HG03045 (cell line): Measurements from ENCODE around the gene SDS.

Experiments
- ATAC-seq: cut with Tn5 transposase; IDR thresholded peaks from one replicate; pipeline ENCODE4 v1.9.1; 2021; ENCODE audit warnings: mild to moderate bottlenecking, moderate library complexity; ENCODE audit not compliant: unreplicated experiment

The SDS gene, protein sequence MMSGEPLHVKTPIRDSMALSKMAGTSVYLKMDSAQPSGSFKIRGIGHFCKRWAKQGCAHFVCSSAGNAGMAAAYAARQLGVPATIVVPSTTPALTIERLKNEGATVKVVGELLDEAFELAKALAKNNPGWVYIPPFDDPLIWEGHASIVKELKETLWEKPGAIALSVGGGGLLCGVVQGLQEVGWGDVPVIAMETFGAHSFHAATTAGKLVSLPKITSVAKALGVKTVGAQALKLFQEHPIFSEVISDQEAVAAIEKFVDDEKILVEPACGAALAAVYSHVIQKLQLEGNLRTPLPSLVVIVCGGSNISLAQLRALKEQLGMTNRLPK

GRCh38 chr12:113403435-113404415 lies at the start of gene SDS:
TSS of gene SDS (minus strand) at chr12:113403887. CDS start at chr12:113399708, 4,179 bp downstream.
- ATAC-seq = no peak

GRCh38 chr12:113453330-113453729 lies 49.6 kb upstream of the SDS start:
- ATAC-seq = no peak

- no peak for ATAC-seq
Measured at GRCh38 chr12:113452458-113452857, 48.8 kb upstream of the SDS start.

DNA sequence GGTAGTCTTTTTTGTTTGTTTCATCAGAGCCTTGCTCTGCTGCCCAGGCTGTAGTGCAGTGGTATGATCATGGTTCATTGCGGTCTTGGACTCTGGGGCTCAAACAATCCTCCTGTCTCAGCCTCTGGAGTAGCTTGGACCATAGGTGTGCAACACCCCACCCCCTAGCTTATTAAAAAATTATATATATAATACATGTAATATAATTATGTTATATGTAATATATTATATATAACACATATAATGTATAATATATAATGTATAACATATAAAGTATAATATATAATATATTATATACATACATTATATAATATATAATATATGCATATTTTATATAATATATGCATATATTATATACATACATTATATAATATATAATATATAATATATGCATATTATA lies 46.2 kb upstream of the SDS start:
- no peak for ATAC-seq

DNA sequence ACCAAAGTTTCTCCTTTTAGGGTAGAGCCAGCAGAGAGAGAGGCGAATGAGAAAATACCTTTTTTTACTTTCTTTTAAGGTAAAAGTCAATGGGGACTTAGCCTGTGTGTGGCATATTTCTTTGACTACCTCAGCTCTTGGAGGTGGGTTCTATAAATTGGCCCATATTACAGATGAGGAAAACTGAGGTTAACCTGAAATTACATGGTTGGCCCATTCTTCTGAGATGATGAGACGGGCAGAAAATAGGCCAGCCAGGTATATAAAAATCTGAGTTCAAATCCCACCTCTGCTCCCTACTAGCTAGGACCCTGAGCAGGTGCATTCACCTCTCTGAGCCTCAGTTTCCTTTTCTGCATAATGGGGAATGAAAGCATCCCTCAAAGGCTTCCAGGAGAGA lies 45.6 kb upstream of the SDS start:
- ATAC-seq = no peak

DNA sequence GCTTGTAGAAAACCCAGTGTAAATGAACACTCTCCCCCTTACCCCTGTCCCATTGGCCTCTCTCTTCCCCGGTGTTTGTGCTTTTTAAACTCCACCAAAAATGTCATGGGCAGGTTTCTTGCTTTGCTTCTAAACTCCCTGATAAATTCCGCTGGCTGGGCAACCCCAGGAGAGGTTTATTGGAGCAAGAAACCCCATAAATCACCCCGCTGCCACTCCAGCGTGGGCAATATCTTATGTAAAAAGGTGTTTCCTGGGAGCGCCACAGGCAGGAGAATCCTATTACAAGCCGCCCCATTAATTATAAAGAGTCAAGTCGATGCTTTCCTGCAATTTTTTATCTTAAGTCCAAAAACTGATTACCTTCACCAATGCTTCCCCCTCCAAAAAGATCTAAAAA lies 45.2 kb upstream of the SDS start:
- ATAC-seq = no peak

DNA sequence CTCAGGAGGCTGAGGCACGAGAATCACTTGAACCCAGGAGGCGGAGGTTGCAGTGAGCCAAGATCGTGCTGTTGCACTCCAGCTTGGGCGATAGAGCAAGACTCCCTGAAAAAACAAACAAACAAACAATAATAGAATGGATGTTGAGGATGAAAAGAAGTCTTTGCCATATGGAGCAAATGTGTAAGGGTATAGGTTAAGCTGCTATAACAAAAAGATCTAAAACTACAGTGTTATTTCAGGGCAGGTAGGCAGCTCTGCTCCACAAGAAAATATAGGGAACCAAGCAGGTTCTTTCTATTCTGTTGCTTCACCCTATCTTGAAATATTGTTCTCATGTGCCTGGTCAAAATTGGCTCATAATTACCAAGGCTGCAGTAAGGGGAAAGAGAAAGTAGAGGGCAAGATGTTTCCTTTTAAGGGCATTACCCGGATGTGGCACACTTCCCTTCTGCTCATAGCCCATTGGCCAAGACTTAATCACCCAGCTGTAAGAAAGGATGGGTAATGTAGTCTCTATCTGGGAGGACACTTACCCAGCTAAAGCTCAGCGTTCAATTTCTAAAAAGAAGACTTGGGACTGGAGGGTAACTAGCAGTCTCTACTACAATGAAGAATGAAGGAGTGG lies 42.0 kb upstream of the SDS start:
- no peak for ATAC-seq

DNA sequence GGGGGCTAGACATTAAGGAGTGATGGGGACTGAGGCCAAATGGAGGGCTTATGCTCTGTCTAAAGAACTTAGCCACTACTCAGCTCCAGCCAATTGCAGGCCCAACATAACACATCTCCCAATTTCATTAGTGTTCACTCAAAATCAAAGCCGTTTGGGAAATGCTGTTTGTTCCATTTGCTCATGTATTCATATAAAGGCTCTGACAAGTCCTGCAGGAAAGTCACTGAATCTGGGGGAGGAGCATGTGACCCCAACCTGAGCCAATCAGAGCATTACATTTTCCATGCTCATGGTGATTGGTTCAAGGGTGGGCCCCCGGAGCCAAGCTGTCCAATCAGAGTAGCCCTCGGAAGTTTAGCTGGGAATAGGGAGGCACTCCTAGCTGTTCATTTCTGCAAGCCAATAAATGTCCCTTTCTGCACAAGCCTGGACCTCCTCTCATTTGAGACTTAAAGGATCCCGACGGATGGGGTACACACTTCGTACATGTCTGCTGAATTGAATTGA lies 39.4 kb upstream of the SDS start:
- ATAC-seq = no peak

GRCh38 chr12:113440947-113441782 lies 37.5 kb upstream of the SDS start:
- no peak for ATAC-seq

DNA sequence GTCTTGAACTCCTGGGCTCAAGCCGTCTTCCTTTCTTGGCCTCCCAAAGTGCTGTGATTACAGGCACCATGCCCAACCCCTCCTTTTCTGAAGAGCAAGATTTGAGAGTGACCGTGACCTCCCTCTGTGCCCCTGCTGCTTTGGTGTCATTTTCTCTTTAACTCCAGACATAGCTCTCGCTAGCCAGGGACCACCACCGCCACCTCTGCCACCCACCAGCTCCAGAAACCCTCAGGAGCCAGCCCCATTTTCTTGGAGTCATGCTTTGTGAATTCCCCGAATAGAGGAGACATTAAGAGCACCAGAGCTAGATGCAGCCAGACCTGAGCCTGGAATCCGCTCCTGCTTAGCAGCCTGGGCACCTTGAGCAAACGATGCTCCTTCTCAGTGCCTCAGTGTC lies 36.6 kb upstream of the SDS start:
- ATAC-seq = no peak

DNA sequence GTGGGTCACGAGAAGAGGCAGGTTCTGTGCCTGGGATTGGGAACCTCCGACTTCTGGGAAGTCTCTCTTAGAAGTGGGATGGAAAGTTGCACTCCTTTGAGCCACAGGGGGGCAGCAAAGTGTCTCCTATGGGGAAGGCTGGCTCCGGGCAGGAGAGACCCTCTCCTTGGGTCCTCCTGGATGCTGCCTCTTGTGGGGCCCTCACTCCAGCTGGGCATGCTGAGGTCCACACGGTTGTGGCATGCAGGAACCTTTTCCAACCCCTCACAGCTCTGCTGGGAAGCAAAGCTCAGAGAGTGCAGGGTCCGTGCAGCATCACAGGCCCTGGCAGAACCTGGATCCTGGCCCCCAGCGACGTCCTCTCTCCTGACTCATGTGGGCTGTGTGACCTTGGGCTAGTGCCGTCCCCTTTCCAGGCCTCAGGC lies 35.9 kb upstream of the SDS start:
- ATAC-seq = no peak

DNA sequence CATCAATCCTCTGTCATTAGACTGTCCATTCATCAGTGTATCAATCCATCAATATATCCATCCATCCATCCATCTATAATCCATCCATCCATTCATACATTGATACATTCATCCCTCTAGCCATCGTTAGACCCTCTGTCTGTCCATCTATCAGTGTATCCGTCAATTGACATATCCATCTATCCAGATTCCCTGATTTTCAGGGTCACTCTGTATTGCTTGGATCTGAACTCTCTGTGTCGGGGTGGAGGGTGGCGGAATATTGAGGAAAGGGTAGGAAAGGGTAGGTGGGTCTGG lies 35.6 kb upstream of the SDS start:
- no peak for ATAC-seq

GRCh38 chr12:113438523-113439300 lies 35.0 kb upstream of the SDS start:
- no peak for ATAC-seq

DNA sequence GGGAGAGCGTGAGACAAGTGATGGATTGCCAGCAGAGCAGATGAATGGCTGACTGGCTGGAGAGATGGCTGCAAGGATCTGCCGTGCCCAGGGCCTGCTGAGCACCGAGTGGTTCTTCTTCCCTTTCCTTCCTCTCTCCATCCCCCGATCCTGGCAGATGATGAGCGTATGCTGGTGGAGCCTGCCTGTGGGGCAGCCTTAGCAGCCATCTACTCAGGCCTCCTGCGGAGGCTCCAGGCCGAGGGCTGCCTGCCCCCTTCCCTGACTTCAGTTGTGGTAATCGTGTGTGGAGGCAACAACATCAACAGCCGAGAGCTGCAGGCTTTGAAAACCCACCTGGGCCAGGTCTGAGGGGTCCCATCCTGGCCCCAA lies 34.0 kb upstream of the SDS start:
- ATAC-seq = no peak

DNA sequence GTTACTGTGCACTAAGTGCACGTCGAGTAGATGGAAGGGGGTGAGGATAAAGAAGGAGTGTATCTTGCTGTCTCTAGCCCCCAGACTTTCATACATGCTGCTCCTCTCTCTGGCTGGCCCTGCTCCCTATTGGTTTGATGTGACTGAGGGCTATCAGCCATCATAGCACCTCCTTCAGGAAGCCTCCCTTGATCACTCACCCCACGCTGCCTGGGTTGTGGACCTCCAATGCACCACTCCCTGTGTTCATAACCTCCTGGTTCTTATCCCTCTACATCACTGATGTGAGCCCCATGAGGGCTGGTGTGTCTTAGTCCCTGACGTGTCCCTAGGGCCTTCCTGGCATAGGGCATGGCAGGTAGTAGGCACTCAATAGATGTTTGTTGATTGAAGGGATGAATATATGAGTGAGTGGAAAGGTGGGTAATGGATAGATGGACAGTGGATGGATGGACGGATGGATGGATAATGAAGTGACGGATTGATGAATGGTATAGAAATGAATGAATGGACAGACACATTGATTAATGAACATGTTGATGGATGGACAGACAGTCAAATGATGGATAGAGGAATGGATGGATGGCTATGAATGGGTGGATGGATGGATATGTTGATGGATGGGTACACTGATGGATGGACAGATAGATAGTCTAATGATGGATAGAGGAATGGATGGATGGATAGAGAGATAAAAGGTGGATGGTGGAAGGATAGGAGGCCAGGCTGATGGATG lies 33.5 kb upstream of the SDS start:
- ATAC-seq = no peak

DNA sequence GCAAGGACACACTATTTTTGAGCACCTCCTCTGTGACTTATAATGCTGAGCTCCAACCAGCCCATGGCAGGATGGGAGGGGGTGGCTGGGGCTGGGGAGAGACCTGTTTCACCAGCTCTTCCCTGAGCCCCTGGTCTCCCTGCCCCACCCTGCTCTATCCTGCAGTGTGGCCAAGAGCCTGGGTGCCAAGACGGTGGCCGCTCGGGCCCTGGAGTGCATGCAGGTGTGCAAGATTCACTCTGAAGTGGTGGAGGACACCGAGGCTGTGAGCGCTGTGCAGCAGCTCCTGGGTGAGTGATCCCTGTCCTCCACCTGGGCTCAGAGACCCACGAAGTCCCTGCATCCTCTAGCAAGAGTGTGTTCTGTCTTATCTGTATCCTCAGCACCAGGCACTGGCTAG lies 32.9 kb upstream of the SDS start:
- ATAC-seq = no peak

DNA sequence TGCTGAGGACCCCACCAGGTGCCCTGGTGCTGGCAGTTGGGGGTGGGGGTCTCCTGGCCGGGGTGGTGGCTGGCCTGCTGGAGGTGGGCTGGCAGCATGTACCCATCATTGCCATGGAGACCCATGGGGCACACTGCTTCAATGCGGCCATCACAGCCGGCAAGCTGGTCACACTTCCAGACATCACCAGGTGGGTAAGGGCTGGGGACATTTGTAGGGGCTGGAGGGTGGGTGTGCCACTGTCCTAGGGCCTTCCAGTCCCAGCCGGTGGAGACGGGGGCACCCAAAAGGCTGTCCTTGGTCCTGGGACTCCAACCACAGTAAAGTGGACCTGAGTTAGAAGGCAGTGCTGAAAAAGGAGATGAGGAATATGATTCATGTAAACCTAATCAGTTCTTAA lies 31.7 kb upstream of the SDS start:
- ATAC-seq = no peak

DNA sequence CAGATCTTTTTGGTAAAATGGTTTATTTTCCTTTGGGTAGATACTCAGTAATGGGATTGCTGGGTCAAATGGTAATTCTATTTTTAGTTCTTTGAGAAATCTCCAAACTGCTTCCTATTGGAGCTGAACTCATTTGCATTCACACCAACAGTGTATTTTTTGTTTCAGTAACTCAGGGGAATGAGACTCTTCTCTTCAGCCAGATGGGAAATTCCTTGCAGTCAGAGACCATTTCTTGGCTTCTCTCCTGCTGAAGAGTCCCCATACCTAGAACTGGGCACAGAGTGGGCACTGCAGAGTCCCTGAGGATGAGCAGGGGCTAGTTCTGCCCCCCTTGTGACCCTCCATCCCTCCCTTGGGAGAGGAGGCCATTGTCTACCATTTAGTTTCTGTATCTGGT lies 29.3 kb upstream of the SDS start:
- ATAC-seq = no peak

GRCh38 chr12:113428482-113428881 lies 24.8 kb upstream of the SDS start:
- no peak for ATAC-seq
